MM.1S (cell line): Measurements from ENCODE around the gene YEATS2.
"Not testable (repeated sequence)": the region's sequence is repeated elsewhere in the genome, so short reads cannot be mapped to it uniquely, and the experiment has no call there.

Experiments
- DNase-seq: peaks from one replicate; pipeline ENCODE4 v3.0.0-alpha.2; 2015
- H2AFZ ChIP-seq: fragments of 300-600 bp; sonication (generic); 2 replicates; pipeline ENCODE4 v1.6.0; 2016; ENCODE audit warnings: antibody characterized with exemption, low read length
- H3F3A ChIP-seq: fragments of 300-600 bp; sonication (generic); 2 replicates; pipeline ENCODE4 v1.6.1; 2016; ENCODE audit warnings: mild to moderate bottlenecking, antibody characterized with exemption, low read length, moderate library complexity, mixed read lengths; ENCODE audit not compliant: insufficient read depth
- H3K27ac ChIP-seq: fragments of 300-600 bp; sonication (generic); 2 replicates; pipeline ENCODE4 v1.5.1; 2016; ENCODE audit warnings: mild to moderate bottlenecking, low read length
- H3K27me3 ChIP-seq: fragments of 300-600 bp; sonication (generic); replicated peaks from 2 replicates; pipeline ENCODE4 v1.6.0; 2016; ENCODE audit warnings: low read length; ENCODE audit not compliant: insufficient read depth
- H3K36me3 ChIP-seq: fragments of 300-600 bp; sonication (generic); replicated peaks from 2 replicates; pipeline ENCODE4 v1.6.1; 2016; ENCODE audit warnings: mild to moderate bottlenecking, low read length, mixed read lengths; ENCODE audit not compliant: insufficient read depth
- H3K4me1 ChIP-seq: fragments of 300-600 bp; sonication (generic); 2 replicates; pipeline ENCODE4 v1.6.1; 2016; ENCODE audit warnings: low read length, mixed read lengths
- H3K4me2 ChIP-seq: fragments of 300-600 bp; sonication (generic); 2 replicates; pipeline ENCODE4 v1.6.0; 2016; ENCODE audit warnings: low read depth, low read length
- H3K4me3 ChIP-seq: fragments of 300-600 bp; sonication (generic); 2 replicates; pipeline ENCODE4 v1.5.1; 2016; ENCODE audit warnings: low read length, mixed read lengths
- H3K79me2 ChIP-seq: fragments of 300-600 bp; sonication (generic); 2 replicates; pipeline ENCODE4 v1.6.1; 2016; ENCODE audit warnings: mixed run types, low read length, mixed read lengths
- H3K9ac ChIP-seq: fragments of 300-600 bp; sonication (generic); 2 replicates; pipeline ENCODE4 v1.6.1; 2016; ENCODE audit warnings: low read length, mixed read lengths
- H3K9me2 ChIP-seq: fragments of 300-600 bp; sonication (generic); replicated peaks from 2 replicates; pipeline ENCODE4 v1.6.1; 2016; ENCODE audit warnings: mild to moderate bottlenecking, low read length, mixed read lengths; ENCODE audit not compliant: insufficient read depth
- H3K9me3 ChIP-seq: fragments of 300-600 bp; sonication (generic); replicated peaks from 2 replicates; pipeline ENCODE4 v1.6.1; 2016; ENCODE audit warnings: mild to moderate bottlenecking, low read length, mixed read lengths; ENCODE audit not compliant: insufficient read depth
- H4K20me1 ChIP-seq: fragments of 300-600 bp; sonication (generic); 2 replicates; pipeline ENCODE4 v1.6.1; 2016; ENCODE audit warnings: mild to moderate bottlenecking, low read length, moderate library complexity, mixed read lengths; ENCODE audit not compliant: insufficient read depth
- EZH2 ChIP-seq: fragments of 300-600 bp; sonication (generic); optimal IDR thresholded peaks from 2 replicates; pipeline ENCODE3; 2017; ENCODE audit warnings: low read depth, mild to moderate bottlenecking, antibody characterized with exemption, low read length, mixed read lengths
- EZH2phosphoT487 ChIP-seq: fragments of 300-600 bp; sonication (generic); IDR thresholded peaks from 2 replicates; pipeline ENCODE4 v1.6.1; 2018; ENCODE audit warnings: antibody characterized with exemption, low read length
- TF ChIP-seq, protein P1 (sequence below): fragments of 300-600 bp; sonication (generic); IDR thresholded peaks from 2 replicates; pipeline ENCODE4 v1.5.1; 2016; ENCODE audit warnings: antibody characterized with exemption, low read length, mixed read lengths

YEATS2 gene

DNA sequence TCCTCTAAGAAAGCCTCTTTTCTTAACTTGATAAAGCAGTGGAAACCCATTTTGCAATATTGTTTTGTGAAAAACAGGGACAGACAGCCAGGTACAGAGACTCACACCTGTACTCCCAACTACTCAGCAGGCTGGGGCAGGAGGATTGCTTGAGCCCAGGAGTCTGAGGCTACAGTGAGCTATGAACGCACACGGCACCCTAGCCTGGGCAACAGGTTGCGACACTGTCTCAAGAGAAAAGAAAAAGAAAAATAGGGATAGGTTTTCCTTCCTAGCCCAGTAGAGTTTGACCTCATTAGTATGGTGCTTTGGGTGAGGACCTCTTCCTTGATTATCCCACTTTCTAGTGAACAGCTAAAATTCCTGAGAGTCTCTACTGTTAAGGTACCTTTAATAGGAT, 17.5 kb upstream of the YEATS2 start:
- no peaks in the 10 kb centered on the region for H3K9me3 ChIP-seq
- no peaks in the 10 kb centered on the region for H4K20me1 ChIP-seq
- H3K4me2 ChIP-seq: no peak overlapping the region
- no peak for DNase-seq
- no peak overlapping the region for H3K4me3 ChIP-seq
- TF ChIP-seq, protein P1, sequence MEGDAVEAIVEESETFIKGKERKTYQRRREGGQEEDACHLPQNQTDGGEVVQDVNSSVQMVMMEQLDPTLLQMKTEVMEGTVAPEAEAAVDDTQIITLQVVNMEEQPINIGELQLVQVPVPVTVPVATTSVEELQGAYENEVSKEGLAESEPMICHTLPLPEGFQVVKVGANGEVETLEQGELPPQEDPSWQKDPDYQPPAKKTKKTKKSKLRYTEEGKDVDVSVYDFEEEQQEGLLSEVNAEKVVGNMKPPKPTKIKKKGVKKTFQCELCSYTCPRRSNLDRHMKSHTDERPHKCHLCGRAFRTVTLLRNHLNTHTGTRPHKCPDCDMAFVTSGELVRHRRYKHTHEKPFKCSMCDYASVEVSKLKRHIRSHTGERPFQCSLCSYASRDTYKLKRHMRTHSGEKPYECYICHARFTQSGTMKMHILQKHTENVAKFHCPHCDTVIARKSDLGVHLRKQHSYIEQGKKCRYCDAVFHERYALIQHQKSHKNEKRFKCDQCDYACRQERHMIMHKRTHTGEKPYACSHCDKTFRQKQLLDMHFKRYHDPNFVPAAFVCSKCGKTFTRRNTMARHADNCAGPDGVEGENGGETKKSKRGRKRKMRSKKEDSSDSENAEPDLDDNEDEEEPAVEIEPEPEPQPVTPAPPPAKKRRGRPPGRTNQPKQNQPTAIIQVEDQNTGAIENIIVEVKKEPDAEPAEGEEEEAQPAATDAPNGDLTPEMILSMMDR: no peak
- H3K79me2 ChIP-seq: no peaks in the 10 kb centered on the region
- H3K27me3 ChIP-seq: no peaks in the 10 kb centered on the region
- H3K9ac ChIP-seq: no peak overlapping the region
- H2AFZ ChIP-seq: no peak overlapping the region
- no peak overlapping the region for H3K27ac ChIP-seq
- no peaks in the 10 kb centered on the region for H3K9me2 ChIP-seq
- no peaks in the 10 kb centered on the region for H3F3A ChIP-seq
- no peaks in the 10 kb centered on the region for H3K4me1 ChIP-seq
- no peaks in the 10 kb centered on the region for H3K36me3 ChIP-seq

DNA sequence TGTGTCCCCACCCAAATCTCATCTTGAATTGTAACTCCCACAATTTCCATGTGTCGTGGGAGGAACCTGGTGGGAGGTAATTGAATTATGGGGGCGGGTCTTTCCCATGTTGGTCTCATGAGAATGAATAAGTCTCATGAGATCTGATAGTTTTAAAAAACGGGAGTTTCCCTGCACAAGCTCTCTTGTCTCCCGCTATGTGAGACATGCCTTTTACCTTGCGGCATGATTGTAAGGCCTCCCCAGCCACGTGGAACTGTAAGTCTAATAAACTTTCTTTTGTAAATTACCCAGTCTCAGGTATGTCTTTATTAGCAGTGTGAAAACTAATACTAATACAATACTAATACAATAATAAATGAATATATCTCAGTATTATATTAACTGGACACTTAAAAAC, 9.9 kb upstream of the YEATS2 start:
- Histone ChIP-seq H3K27ac (no peak overlapping the region), H2AFZ (no peak overlapping the region), H3K4me1 (0 out of 2 replicates have a peak, but pooled peaks cover 4% of the 10 kb centered on the region), H3F3A (no peaks in the 10 kb centered on the region), H3K4me3 (no peak overlapping the region), H3K9me2 (no peaks in the 10 kb centered on the region), H3K9ac (no peak overlapping the region), H3K4me2 (no peak overlapping the region), H4K20me1 (no peaks in the 10 kb centered on the region), H3K36me3 (no peaks in the 10 kb centered on the region), H3K79me2 (no peaks in the 10 kb centered on the region), H3K9me3 (no peaks in the 10 kb centered on the region), H3K27me3 (no peaks in the 10 kb centered on the region)
- no peak for DNase-seq
- TF ChIP-seq EZH2phosphoT487 (no peak), EZH2 (no peak)
- TF ChIP-seq, protein P1: no peak

GRCh38 chr3:183688874-183689273, 8.7 kb upstream of the YEATS2 start:
- Histone ChIP-seq H3K4me2 (peak overlapping the region; percentile 5; the same call in 1 of the 2 replicates), H3K79me2 (no peaks in the 10 kb centered on the region), H3K9me3 (no peaks in the 10 kb centered on the region), H3K36me3 (no peaks in the 10 kb centered on the region), H3K4me3 (no peak overlapping the region), H3K9ac (no peak overlapping the region), H2AFZ (no peak overlapping the region), H3K9me2 (no peaks in the 10 kb centered on the region), H3K27me3 (no peaks in the 10 kb centered on the region), H3F3A (no peaks in the 10 kb centered on the region), H3K27ac (no peak overlapping the region), H3K4me1 (0 out of 2 replicates have a peak, but pooled peaks cover 4% of the 10 kb centered on the region), H4K20me1 (no peaks in the 10 kb centered on the region)
- peak; percentile 41 for DNase-seq
- TF ChIP-seq EZH2phosphoT487 (no peak), EZH2 (no peak)
- TF ChIP-seq, protein P1: no peak

- H3K27me3 ChIP-seq, H3K4me2 ChIP-seq, H3F3A ChIP-seq, H2AFZ ChIP-seq, H3K36me3 ChIP-seq, H3K27ac ChIP-seq, DNase-seq, H3K4me1 ChIP-seq, H3K9me2 ChIP-seq, H3K4me3 ChIP-seq, H4K20me1 ChIP-seq, H3K79me2 ChIP-seq, H3K9me3 ChIP-seq, H3K9ac ChIP-seq: not testable (repeated sequence)
Observed at GRCh38 chr3:183689621-183690020, 8.0 kb upstream of the YEATS2 start.
